ENCODE measurements around the gene CAV1.
"Not testable (repeated sequence)": the region's sequence is repeated elsewhere in the genome, so short reads cannot be mapped to it uniquely, and the experiment has no call there.

CAV1 gene

GRCh38 chr7:116524609-116525297 is at the start of gene CAV1:
TSS of gene CAV1 (plus strand) at chr7:116525036. CDS start at chr7:116525063, 27 bp downstream.
- H3K4me3 ChIP-seq (ENCODE audit: low read depth, low read length): peak within 1 kb of the TSS; percentile 79
- DNase-seq (ENCODE audit: low read depth): peak; percentile 76
- no peak for TF ChIP-seq CTCF (IDR thresholded peaks at IDR 0.05; ENCODE audit: low read depth, low read length, missing control alignments)
- in situ Hi-C loops (cut with HindIII; ENCODE audit: low sequenced_read_pairs): loop anchor here (5.0 kb wide), 2 partner anchors 53 to 272 kb away; no protein-coding TSS in a partner anchor

DNA sequence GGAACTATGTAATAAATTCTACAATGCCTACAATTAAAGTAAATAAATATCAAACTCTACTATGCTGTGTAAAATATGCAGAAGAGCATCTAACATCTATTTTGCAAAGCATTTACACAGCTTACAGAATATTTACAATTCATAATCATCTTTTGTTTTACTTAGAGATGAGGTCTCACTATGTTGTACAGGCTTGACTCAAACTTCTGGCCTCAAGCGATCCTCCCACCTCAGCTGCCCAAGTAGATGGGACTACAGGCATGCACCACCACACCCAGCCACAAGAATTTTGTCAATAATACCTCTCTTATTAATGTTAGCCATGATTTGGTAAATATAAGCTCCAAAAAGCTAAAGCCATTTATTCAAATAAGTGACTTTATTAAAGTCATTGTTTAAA is 47.2 kb upstream of the CAV1 start:
- no peak for DNase-seq (ENCODE audit: low read depth)
- TF ChIP-seq CTCF (IDR thresholded peaks at IDR 0.05; ENCODE audit: low read depth, low read length, missing control alignments): no peak
- in situ Hi-C loops (cut with HindIII; ENCODE audit: low sequenced_read_pairs): no loop called here
- no peak overlapping the region for H3K4me3 ChIP-seq (ENCODE audit: low read depth, low read length)

GRCh38 chr7:116478834-116479233 is 46.0 kb upstream of the CAV1 start:
- no peak for DNase-seq (ENCODE audit: low read depth)
- in situ Hi-C loops (cut with HindIII; ENCODE audit: low sequenced_read_pairs): no loop called here
- H3K4me3 ChIP-seq (ENCODE audit: low read depth, low read length): no peak overlapping the region
- no peak for TF ChIP-seq CTCF (IDR thresholded peaks at IDR 0.05; ENCODE audit: low read depth, low read length, missing control alignments)

DNA sequence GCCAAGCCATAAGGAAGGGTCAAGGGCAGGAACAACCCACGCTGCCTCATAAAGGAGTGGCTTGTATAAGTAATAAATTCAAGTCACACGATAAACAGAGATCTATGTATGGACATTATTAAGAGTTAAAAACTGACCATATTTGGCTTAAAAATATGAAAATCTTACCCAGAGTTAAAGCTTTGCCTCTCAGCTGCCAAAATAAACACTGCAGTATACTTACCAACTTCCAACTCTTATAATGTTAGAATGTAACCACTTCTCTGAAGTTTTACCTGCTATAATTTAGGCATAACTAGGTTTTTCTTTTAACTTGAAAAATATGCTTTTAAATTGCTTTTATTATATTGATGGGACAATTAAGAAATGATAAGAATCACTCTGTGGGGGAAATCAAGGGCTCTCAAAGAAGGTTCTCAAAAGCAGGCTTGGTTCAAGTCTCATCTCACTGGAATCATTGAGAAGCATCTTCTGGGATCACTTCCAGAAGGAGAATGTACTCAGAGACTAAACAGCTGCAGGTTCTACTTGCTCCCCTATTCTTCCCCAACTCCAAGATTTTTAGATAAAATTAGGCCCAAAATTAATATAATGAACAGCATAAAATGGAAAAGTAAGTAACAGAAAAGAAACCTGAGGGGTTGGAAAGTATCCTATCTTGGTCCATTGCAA is 41.4 kb upstream of the CAV1 start:
- no peak for DNase-seq (ENCODE audit: low read depth)
- no peak for TF ChIP-seq CTCF (IDR thresholded peaks at IDR 0.05; ENCODE audit: low read depth, low read length, missing control alignments)
- H3K4me3 ChIP-seq (ENCODE audit: low read depth, low read length): no peak overlapping the region
- in situ Hi-C loops (cut with HindIII; ENCODE audit: low sequenced_read_pairs): loop anchor here (5.0 kb wide), 1 partner anchor 36 kb away; no protein-coding TSS in a partner anchor

DNA sequence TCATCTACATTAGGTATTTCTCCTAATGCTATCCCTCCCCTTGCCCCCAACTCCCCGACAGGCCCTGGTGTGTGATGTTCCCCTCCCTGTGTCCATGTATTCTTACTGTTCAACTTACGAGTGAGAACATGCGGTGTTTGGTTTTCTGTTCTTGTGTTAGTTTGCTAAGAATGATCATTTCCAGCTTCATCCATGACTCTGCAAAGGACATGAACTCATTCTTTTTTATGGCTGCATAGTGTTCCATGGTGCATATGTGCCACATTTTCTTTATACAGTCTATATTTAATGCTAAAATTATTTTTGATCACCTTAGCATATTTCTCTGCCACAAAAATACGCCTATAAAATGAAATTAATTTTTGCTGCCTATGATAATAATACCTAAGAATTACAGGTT is 40.4 kb upstream of the CAV1 start:
- in situ Hi-C loops (cut with HindIII; ENCODE audit: low sequenced_read_pairs): loop anchor here (5.0 kb wide), 1 partner anchor 37 kb away; no protein-coding TSS in a partner anchor
- not testable (repeated sequence) for H3K4me3 ChIP-seq (ENCODE audit: low read depth, low read length); DNase-seq (ENCODE audit: low read depth)

- no peak for TF ChIP-seq CTCF (IDR thresholded peaks at IDR 0.05; ENCODE audit: low read depth, low read length, missing control alignments)
- DNase-seq (ENCODE audit: low read depth): no peak
- in situ Hi-C loops (cut with HindIII; ENCODE audit: low sequenced_read_pairs): no loop called here
- H3K4me3 ChIP-seq (ENCODE audit: low read depth, low read length): no peak overlapping the region
Measured at GRCh38 chr7:116487907-116488521, 36.8 kb upstream of the CAV1 start.

GRCh38 chr7:116490351-116490750 is 34.5 kb upstream of the CAV1 start:
- no peak overlapping the region for H3K4me3 ChIP-seq (ENCODE audit: low read depth, low read length)
- no peak for TF ChIP-seq CTCF (IDR thresholded peaks at IDR 0.05; ENCODE audit: low read depth, low read length, missing control alignments)
- in situ Hi-C loops (cut with HindIII; ENCODE audit: low sequenced_read_pairs): no loop called here
- DNase-seq (ENCODE audit: low read depth): no peak
